GM19324 (cell line): Measurements from ENCODE around the gene ATP6V0E1.

Source experiments
- ATAC-seq: cut with Tn5 transposase; IDR thresholded peaks from one replicate; pipeline ENCODE4 v1.9.1; 2021; ENCODE audit warnings: mild to moderate bottlenecking, moderate library complexity; ENCODE audit not compliant: unreplicated experiment, low FRiP score

The ATP6V0E1 gene

GRCh38 chr5:172983542-172984243, at the start of gene ATP6V0E1:
Gene ATP6V0E1, plus strand, starts transcription at chr5:172983771. Its CDS starts 90 bp downstream, at chr5:172983861.
- ATAC-seq, result peak; percentile 87

GRCh38 chr5:172935096-172935495, 48.5 kb upstream of the ATP6V0E1 start:
- ATAC-seq, result no peak

GRCh38 chr5:172936401-172936800, 47.2 kb upstream of the ATP6V0E1 start:
- ATAC-seq, result no peak

- no peak for ATAC-seq
Measured at GRCh38 chr5:172939071-172939470, 44.5 kb upstream of the ATP6V0E1 start.

- ATAC-seq, result no peak
Measured at GRCh38 chr5:172939611-172940267, 43.8 kb upstream of the ATP6V0E1 start.

GRCh38 chr5:172940268-172941066, 43.1 kb upstream of the ATP6V0E1 start:
- ATAC-seq, result no peak

GRCh38 chr5:172941067-172941516, 42.5 kb upstream of the ATP6V0E1 start:
- no peak for ATAC-seq

GRCh38 chr5:172942556-172942955, 41.0 kb upstream of the ATP6V0E1 start:
- ATAC-seq, result no peak

GRCh38 chr5:172943283-172943841, 40.2 kb upstream of the ATP6V0E1 start:
- ATAC-seq, result no peak

- ATAC-seq, result no peak
Measured at GRCh38 chr5:172943906-172944305, 39.7 kb upstream of the ATP6V0E1 start.

- no peak for ATAC-seq
Measured at GRCh38 chr5:172944741-172945140, 38.8 kb upstream of the ATP6V0E1 start.

- ATAC-seq, result no peak
Measured at GRCh38 chr5:172945151-172945550, 38.4 kb upstream of the ATP6V0E1 start.

GRCh38 chr5:172946146-172946545, 37.4 kb upstream of the ATP6V0E1 start:
- ATAC-seq, result no peak

GRCh38 chr5:172949426-172949825, 34.1 kb upstream of the ATP6V0E1 start:
- ATAC-seq, result no peak

GRCh38 chr5:172950176-172950965, 33.2 kb upstream of the ATP6V0E1 start:
- no peak for ATAC-seq

- no peak for ATAC-seq
Measured at GRCh38 chr5:172951371-172952033, 32.1 kb upstream of the ATP6V0E1 start.

- no peak for ATAC-seq
Measured at GRCh38 chr5:172952034-172952511, 31.5 kb upstream of the ATP6V0E1 start.

- ATAC-seq, result no peak
Measured at GRCh38 chr5:172953776-172954675, 29.5 kb upstream of the ATP6V0E1 start.
